Measurements from ENCODE around the gene OLFML3. TPM values are rescaled to one million over a fixed set of nuclear protein-coding genes. Genes with fewer than 3 reads are reported as not detected.

Gene OLFML3
- total RNA-seq, 1 donor, result 135 TPM

DNA sequence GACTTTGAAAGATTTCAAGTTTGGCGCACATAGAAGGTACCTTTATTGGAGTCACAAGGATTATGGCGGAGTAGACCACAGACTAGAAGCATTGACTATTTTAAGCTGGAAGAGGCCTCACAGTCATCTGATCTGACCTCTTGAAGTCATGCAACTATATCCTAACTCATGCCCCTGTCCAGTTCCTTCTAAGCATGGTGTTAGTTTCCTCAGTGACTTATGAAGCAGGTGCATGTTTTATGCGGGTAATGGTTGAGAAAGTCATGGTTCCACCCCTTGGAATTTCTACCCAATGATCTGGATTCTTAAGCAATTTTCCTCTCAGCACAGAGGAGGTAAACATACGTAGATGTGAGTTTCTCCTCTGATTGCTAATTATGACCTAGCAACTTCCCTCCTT lies 11.7 kb downstream of the OLFML3 start:
- TF ChIP-seq, protein P1, sequence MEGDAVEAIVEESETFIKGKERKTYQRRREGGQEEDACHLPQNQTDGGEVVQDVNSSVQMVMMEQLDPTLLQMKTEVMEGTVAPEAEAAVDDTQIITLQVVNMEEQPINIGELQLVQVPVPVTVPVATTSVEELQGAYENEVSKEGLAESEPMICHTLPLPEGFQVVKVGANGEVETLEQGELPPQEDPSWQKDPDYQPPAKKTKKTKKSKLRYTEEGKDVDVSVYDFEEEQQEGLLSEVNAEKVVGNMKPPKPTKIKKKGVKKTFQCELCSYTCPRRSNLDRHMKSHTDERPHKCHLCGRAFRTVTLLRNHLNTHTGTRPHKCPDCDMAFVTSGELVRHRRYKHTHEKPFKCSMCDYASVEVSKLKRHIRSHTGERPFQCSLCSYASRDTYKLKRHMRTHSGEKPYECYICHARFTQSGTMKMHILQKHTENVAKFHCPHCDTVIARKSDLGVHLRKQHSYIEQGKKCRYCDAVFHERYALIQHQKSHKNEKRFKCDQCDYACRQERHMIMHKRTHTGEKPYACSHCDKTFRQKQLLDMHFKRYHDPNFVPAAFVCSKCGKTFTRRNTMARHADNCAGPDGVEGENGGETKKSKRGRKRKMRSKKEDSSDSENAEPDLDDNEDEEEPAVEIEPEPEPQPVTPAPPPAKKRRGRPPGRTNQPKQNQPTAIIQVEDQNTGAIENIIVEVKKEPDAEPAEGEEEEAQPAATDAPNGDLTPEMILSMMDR (IDR thresholded peaks at IDR 0.05; ENCODE audit: insufficient read depth, low read length), result no peak
- no peak overlapping the region for H3K4me3 ChIP-seq (ENCODE audit: low read depth, low read length)
- DNase-seq (ENCODE audit: low read depth), result no peak

DNA sequence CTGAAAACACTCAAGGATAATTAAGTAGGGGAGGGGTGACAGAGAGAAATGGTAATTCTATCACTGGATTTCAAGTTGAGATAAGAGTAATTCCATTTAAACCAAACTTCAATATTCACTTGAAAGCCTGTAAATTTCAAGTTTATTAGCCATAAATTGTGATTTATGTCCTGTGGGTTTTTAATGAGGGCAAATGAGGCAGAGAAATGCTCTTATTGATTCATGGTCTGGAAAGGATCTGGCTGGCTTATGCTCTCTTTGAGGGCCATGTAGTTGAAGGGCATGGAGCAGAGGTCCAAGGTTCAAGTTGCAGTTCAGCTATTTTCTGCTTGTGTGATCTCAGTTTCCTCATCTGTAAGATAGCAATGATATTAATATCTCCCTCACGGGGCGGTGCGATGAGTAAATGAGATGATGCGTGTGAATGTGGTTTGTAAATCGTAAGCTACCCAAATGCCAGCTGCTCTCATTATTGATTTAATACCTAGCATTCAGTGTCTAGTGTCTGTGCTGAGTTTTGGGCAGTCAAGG lies 12.3 kb downstream of the OLFML3 start:
- TF ChIP-seq, protein P1 (IDR thresholded peaks at IDR 0.05; ENCODE audit: insufficient read depth, low read length), result no peak
- DNase-seq (ENCODE audit: low read depth), result no peak
- no peak overlapping the region for H3K4me3 ChIP-seq (ENCODE audit: low read depth, low read length)

DNA sequence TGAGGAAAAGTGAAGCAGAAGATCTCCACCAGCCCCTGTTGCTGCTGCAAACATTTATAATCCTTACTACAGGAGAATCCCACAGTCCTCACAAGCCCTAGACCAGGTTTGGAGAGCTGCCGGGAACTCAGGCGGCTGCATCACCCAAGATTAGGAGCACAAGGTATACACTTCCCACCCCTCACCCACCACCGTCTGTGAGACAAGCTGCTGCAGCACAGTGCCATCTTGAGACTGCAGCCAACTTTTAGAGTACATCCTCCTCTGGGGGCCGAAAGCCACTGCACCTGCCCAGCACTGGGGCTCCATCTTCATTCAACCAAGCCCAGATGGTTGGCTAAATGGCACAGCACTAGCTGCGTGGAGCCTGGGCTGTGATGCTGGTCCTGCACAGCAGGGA lies 13.8 kb downstream of the OLFML3 start:
- TF ChIP-seq, protein P1 (IDR thresholded peaks at IDR 0.05; ENCODE audit: insufficient read depth, low read length), result no peak
- DNase-seq (ENCODE audit: low read depth), result no peak
- H3K4me3 ChIP-seq (ENCODE audit: low read depth, low read length), result no peak overlapping the region

DNA sequence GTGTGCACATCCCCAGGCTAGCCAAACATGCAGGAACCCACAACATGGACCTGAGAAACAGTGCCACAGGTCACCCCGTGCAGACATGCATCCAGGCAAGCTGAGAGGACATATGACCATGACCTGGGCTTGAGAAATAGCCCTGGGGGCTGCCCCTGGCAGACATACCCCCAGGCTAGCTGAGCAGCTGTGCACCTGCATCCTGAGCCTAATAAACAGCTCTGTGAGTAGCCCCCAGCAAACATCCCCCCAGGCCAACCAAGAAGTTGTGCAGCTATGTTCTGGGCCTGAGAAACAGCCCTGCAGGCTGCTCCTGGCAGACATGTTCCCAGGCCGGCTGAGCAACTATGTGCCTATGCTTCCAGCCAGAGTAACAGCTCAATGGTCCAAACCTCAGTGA lies 14.5 kb downstream of the OLFML3 start:
- DNase-seq (ENCODE audit: low read depth), result no peak
- TF ChIP-seq, protein P1 (IDR thresholded peaks at IDR 0.05; ENCODE audit: insufficient read depth, low read length), result no peak
- H3K4me3 ChIP-seq (ENCODE audit: low read depth, low read length), result no peak overlapping the region

DNA sequence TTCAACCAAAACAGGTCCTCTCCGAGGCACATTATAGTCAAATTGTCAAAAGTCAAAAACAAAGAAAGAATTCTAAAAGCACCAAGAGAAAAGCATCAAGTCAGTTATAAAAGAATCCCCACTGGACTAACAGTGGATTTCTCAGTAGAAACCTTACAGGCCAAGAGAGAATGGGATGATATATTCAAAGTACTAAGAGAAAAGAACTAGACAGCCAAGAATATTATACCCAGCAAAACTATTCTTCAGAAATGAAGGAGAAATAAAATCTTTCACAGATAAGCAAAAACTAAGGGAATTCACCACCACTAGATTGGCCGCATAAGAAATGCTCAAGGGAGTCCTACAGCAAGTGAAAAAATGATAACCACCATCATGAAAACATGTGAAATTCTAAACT lies 16.1 kb downstream of the OLFML3 start:
- TF ChIP-seq, protein P1 (IDR thresholded peaks at IDR 0.05; ENCODE audit: insufficient read depth, low read length), result no peak
- no peak for DNase-seq (ENCODE audit: low read depth)
- no peak overlapping the region for H3K4me3 ChIP-seq (ENCODE audit: low read depth, low read length)

DNA sequence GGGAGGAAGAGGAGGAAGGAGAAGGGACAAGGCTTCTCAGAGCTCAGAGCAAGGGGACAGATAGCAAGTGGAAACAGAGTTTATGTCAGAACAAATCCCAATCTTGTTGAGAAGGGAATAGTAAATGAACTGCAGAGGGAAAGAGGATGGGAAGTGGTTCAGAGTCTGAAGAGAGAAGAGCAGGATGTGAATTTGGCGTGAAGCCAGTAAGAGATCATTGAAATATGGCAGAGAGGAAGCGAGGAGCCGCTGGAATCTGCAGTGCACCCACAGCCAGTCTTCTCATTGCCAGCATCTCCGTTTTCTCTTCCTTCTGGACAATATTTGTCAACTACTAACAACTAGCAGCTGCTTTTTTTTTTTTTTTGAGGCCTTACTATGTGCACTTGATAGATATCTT lies 19.1 kb downstream of the OLFML3 start:
- H3K4me3 ChIP-seq (ENCODE audit: low read depth, low read length), result no peak overlapping the region
- no peak for DNase-seq (ENCODE audit: low read depth)
- TF ChIP-seq, protein P1 (IDR thresholded peaks at IDR 0.05; ENCODE audit: insufficient read depth, low read length), result no peak

DNA sequence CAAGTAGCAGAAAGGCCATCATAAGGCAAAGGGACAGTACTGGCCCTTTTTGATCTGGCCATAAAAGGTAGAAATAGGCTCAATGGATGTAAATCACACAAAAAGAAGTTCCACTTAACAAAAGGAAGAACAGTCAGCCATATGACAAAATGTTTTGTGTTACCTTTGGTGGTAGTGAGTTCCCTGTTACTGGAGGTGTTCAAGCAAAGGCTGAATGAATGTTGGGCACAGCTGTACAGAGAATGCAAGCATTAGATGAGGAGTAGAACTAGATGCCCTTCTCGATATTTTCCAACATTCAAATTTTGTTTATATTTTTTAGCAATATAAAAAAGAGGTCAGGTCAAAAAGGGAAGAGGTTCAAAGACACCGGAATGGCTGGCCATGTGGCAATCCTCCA lies 20.0 kb downstream of the OLFML3 start:
- DNase-seq (ENCODE audit: low read depth), result no peak
- no peak overlapping the region for H3K4me3 ChIP-seq (ENCODE audit: low read depth, low read length)
- TF ChIP-seq, protein P1 (IDR thresholded peaks at IDR 0.05; ENCODE audit: insufficient read depth, low read length), result no peak

Measured in fibroblast of the aortic adventitia (primary cell).